ENCODE measurements around the gene NPBWR2.
A peak's percentile ranks its signal among the peaks of the same experiment; 100 is the strongest.

Gene NPBWR2

DNA sequence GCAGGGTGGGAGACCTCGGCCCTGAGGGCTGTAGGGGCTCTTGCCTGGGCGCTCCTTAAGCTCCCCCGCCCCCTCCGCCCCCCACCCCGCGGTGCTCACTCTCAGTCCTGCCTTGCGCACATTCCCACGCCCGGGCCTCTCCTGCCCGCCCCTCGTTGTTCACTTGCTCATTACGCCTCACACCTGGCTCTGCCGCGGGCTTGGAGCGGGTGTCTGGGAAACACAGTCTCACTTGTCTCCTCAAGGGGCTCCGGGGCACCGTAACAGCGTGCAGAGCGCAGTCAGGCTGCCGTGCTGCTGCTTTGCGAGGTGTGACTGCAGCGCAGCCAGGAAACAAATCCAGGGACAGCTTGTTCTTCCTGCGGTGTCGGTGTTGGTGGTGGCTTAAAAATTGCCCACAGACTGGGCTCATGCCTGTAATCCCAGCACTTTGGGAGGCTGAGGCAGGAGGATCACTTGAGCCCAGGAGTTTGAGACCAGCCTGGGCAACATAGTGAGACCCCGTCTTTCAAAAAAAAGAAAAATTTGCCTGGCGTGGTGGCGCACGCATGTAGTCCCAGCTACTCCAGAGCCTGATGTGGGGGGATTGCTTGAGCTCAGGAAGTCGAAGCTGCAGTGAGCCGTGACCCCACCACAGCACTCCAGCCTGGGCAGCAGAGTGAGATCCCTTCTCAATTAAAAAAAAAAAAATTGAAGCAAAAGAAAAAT lies 4.6 kb downstream of the NPBWR2 start:
- TF ChIP-seq ZNF600 (tag by site-specific recombination; IDR thresholded peaks at IDR 0.05) (peak; percentile 86), ZNF394 (tag by site-specific recombination; IDR thresholded peaks at IDR 0.05; ENCODE audit: borderline replicate concordance) (peak; percentile 45; the same call in 1 of the 2 replicates), ZNF121 (tag by site-specific recombination; IDR thresholded peaks at IDR 0.05) (peak; percentile 100), ZNF544 (tag by site-specific recombination; IDR thresholded peaks at IDR 0.05) (no peak), ZNF202 (tag by site-specific recombination; IDR thresholded peaks at IDR 0.05; ENCODE audit: borderline replicate concordance) (no peak), ZIC2 (tag by site-specific recombination; IDR thresholded peaks at IDR 0.05) (peak; percentile 54), ZBTB20 (tag by site-specific recombination; IDR thresholded peaks at IDR 0.05) (peak; percentile 76)
- ChIA-PET CTCF (interaction anchor here (0.8 to 1.7 kb wide), 3 partner anchors 17 to 21 kb away, joined by 3 to 10 read pairs (median 5); no protein-coding TSS in a partner anchor), POLR2A (interaction anchor here (0.9 to 1.2 kb wide), 2 partner anchors 18 to 19 kb away, joined by 3 to 4 read pairs; no protein-coding TSS in a partner anchor)
- Histone ChIP-seq H3K9me3 (ENCODE audit: control insufficient read depth, insufficient read depth, low read depth, low read length) (no peaks in the 10 kb centered on the region), H3K4me3 (ENCODE audit: low read depth, low read length) (peak overlapping the region; percentile 39), H3K27ac (ENCODE audit: extremely low read depth, low read depth, low read length) (no peak overlapping the region), H3K4me1 (ENCODE audit: control insufficient read depth, insufficient read depth, low read length) (no peaks in the 10 kb centered on the region), H3K36me3 (ENCODE audit: control insufficient read depth in 2 of 2, insufficient read depth in 1 of 2, low read length in 2 of 2) (no peaks in the 10 kb centered on the region)

GRCh38 chr20:64101731-64102621 lies 5.4 kb downstream of the NPBWR2 start:
- no peak overlapping the region for H3K27ac ChIP-seq (ENCODE audit: extremely low read depth, low read depth, low read length)
- H3K9me3 ChIP-seq (ENCODE audit: control insufficient read depth, insufficient read depth, low read depth, low read length), result no peaks in the 10 kb centered on the region
- ChIA-PET CTCF (interaction anchor here (0.7 to 1.7 kb wide), 7 partner anchors 13 to 92 kb away, joined by 3 to 10 read pairs (median 3); partner anchors contain the start of gene LKAAEAR1), POLR2A (interaction anchor here (0.9 to 1.2 kb wide), 2 partner anchors 18 kb away, joined by 3 to 4 read pairs; no protein-coding TSS in a partner anchor)
- no peaks in the 10 kb centered on the region for H3K36me3 ChIP-seq (ENCODE audit: control insufficient read depth in 2 of 2, insufficient read depth in 1 of 2, low read length in 2 of 2)
- peak overlapping the region; percentile 39 for H3K4me3 ChIP-seq (ENCODE audit: low read depth, low read length)
- no peaks in the 10 kb centered on the region for H3K4me1 ChIP-seq (ENCODE audit: control insufficient read depth, insufficient read depth, low read length)
- TF ChIP-seq ZNF660 (tag by site-specific recombination; IDR thresholded peaks at IDR 0.05), result no peak
- peak; percentile 52 for TF ChIP-seq ZBTB20 (tag by site-specific recombination; IDR thresholded peaks at IDR 0.05)
- TF ChIP-seq KLF8 (tag by site-specific recombination; IDR thresholded peaks at IDR 0.05), result peak; percentile 84; the same call in 1 of the 2 replicates
- peak; percentile 93 for TF ChIP-seq ZNF692 (tag by site-specific recombination; IDR thresholded peaks at IDR 0.05)
- no peak for TF ChIP-seq HOXA7 (CRISPR knock-in tag; IDR thresholded peaks at IDR 0.05; ENCODE audit: borderline replicate concordance)
- peak; percentile 41; the same call in 1 of the 2 replicates for TF ChIP-seq KLF17 (tag by site-specific recombination; IDR thresholded peaks at IDR 0.05)
- peak; percentile 86 for TF ChIP-seq ZNF423 (tag by site-specific recombination; IDR thresholded peaks at IDR 0.05)
- peak; percentile 36; the same call in 1 of the 2 replicates for TF ChIP-seq SP7 (tag by site-specific recombination; IDR thresholded peaks at IDR 0.05)
- 0 out of 2 replicates have a peak, but pooled peaks have one; percentile 22 for TF ChIP-seq ZNF449 (tag by site-specific recombination; IDR thresholded peaks at IDR 0.05)
- peak; percentile 50 for TF ChIP-seq SP2 (tag by site-specific recombination; IDR thresholded peaks at IDR 0.05)
- no peak for TF ChIP-seq TCF7L2 (IDR thresholded peaks at IDR 0.05; ENCODE audit: borderline replicate concordance, low read depth, low read length)
- peak; percentile 39; the same call in 1 of the 2 replicates for TF ChIP-seq ZNF76 (tag by site-specific recombination; IDR thresholded peaks at IDR 0.05; ENCODE audit: borderline replicate concordance, low read depth)
- peak; percentile 46; the same call in 1 of the 2 replicates for TF ChIP-seq ZNF121 (tag by site-specific recombination; IDR thresholded peaks at IDR 0.05)
- peak; percentile 37 for TF ChIP-seq ZFHX2 (tag by site-specific recombination; conservative IDR thresholded peaks at IDR 0.05)
- peak; percentile 93 for TF ChIP-seq ZFP69B (tag by site-specific recombination; IDR thresholded peaks at IDR 0.05)
- no peak for TF ChIP-seq ZNF114 (tag by site-specific recombination; IDR thresholded peaks at IDR 0.05)
- TF ChIP-seq ZNF132 (tag by site-specific recombination; IDR thresholded peaks at IDR 0.05; ENCODE audit: borderline replicate concordance), result no peak
- TF ChIP-seq PATZ1 (tag by site-specific recombination; IDR thresholded peaks at IDR 0.05), result peak; percentile 76
- peak; percentile 91 for TF ChIP-seq ZBTB8A (tag by site-specific recombination; IDR thresholded peaks at IDR 0.05)
- 0 out of 2 replicates have a peak, but pooled peaks have one; percentile 53 for TF ChIP-seq GLIS2 (tag by site-specific recombination; IDR thresholded peaks at IDR 0.05)
- 0 out of 2 replicates have a peak, but pooled peaks have one; percentile 16 for TF ChIP-seq ZBTB7A (tag by site-specific recombination; IDR thresholded peaks at IDR 0.05; ENCODE audit: low read depth)
